Skeletal muscle tissue (tissue), 4 donors: ENCODE results near the gene IRX4. TPM values are rescaled to one million over a fixed set of nuclear protein-coding genes. Genes with fewer than 3 reads are reported as not detected.

Source experiments
- H3K27ac ChIP-seq: one replicate; pipeline ENCODE4 v1.7.0; 2013; ENCODE audit warnings: mild to moderate bottlenecking, low read depth, low read length, inconsistent platforms
- H3K27me3 ChIP-seq, 3 donors: one replicate each; pipeline ENCODE4 v1.7.0; 2013; ENCODE audit warnings: low read length in 3 of 3; ENCODE audit not compliant: control insufficient read depth in 3 of 3, insufficient read depth in 3 of 3
- H3K36me3 ChIP-seq, 3 donors: one replicate each; pipeline ENCODE4 v1.7.0; 2013; ENCODE audit warnings: low read length in 3 of 3; ENCODE audit not compliant: control insufficient read depth in 3 of 3, insufficient read depth in 3 of 3
- H3K4me1 ChIP-seq, 3 donors: one replicate each; pipeline ENCODE4 v1.7.0; 2013; ENCODE audit warnings: low read length in 3 of 3, mild to moderate bottlenecking in 3 of 3; ENCODE audit not compliant: control insufficient read depth in 3 of 3, insufficient read depth in 3 of 3
- H3K4me3 ChIP-seq, 3 donors: one replicate each; pipeline ENCODE4 v1.7.0; 2013; ENCODE audit warnings: low read length in 3 of 3
- H3K9ac ChIP-seq, 3 donors: one replicate each; pipeline ENCODE4 v1.7.0; 2013; ENCODE audit warnings: low read length in 3 of 3, mild to moderate bottlenecking in 3 of 3, moderate library complexity in 2 of 3, low read depth in 1 of 3
- H3K9me3 ChIP-seq, 3 donors: one replicate each; pipeline ENCODE4 v1.7.0; 2013; ENCODE audit warnings: low read length in 3 of 3; ENCODE audit not compliant: control insufficient read depth in 3 of 3
- total RNA-seq: library from RNA; depleted of rRNA; stranded (reverse); fragments of >200 nt; gene quantifications from one replicate; pipeline ENCODE4 v1.2.3, GENCODE V29; 2014
- donor health status: Osteomylitis.

IRX4 gene
- under 0.01 TPM for total RNA-seq

- no peak within 1 kb of the TSS for H3K27ac ChIP-seq
Measured at GRCh38 chr5:1882337-1883119, at the start of gene IRX4. Gene IRX4 (minus strand): TSS chr5:1882925. CDS start chr5:1882647, 278 bp downstream.

GRCh38 chr5:1931604-1932231, 49.0 kb upstream of the IRX4 start:
- peaks cover 22 to 45% (median 32%) of the 10 kb centered on the region in 3 donors for H3K27me3 ChIP-seq
- peaks cover 0 to 8% (median 5%) of the 10 kb centered on the region in 3 donors for H3K4me1 ChIP-seq
- peak overlapping the region; percentile 63 to 71 (median 68) for H3K4me3 ChIP-seq
- H3K9ac ChIP-seq = peak overlapping the region in 2 of 3 donors; percentile 73 to 76
- no peak overlapping the region for H3K27ac ChIP-seq
- H3K9me3 ChIP-seq = no peaks in the 10 kb centered on the region
- peaks cover 0 to 5% (median 3%) of the 10 kb centered on the region in 3 donors for H3K36me3 ChIP-seq

More at GRCh38 chr5:1882337-1883119, at the start of gene IRX4:
- Histone ChIP-seq H3K36me3 (no peaks in the 10 kb centered on the region), H3K27me3 (peaks cover 56 to 72% (median 70%) of the 10 kb centered on the region in 3 donors), H3K4me1 (peaks cover 0 to 3% (median 0%) of the 10 kb centered on the region in 3 donors), H3K9ac (peak within 1 kb of the TSS in 2 of 3 donors; percentile 62 to 76), H3K4me3 (peak within 1 kb of the TSS; percentile 56 to 71 (median 60)), H3K9me3 (no peaks in the 10 kb centered on the region)

DNA sequence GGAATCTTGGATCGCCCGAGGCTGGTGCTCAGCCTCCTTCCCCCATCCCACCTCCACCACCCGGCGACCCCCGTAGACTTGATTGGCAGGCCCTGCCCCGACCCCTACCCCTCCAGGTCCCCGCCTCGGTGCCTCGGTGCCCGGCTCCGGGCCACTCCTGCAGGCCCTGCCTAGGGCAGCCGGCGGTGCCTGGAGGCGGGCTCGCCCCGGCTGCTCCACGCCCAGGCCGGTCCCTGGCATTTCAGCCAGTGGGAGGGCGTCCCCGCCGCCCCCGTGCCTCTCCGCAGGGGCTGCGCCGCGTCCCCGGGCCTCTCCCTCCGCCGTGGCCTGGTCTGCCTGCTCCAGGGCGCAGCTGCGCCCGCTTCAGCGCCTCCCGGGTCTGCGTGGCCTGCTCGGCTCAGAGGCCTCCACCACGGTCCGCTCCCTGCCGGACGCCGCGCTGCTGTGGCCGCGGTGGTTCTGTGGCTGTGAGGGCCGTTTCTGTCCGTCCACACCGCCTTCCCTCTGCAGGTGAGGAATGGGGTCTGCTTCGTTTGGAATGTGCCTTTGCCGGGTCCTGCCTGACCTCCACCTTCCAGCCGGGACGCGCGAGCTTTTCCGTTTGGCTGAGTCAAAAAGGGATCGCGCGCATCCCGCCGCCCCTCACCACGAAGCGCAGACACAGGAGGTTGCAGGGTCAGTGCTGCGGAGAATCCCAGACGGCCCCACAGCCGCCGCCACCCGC, 48.3 kb upstream of the IRX4 start:
- Histone ChIP-seq H3K9me3 (no peaks in the 10 kb centered on the region), H3K4me1 (peaks cover 0 to 8% (median 5%) of the 10 kb centered on the region in 3 donors), H3K4me3 (peak overlapping the region; percentile 63 to 71 (median 68)), H3K27ac (no peak overlapping the region), H3K9ac (peak overlapping the region; percentile 23 to 76 (median 73)), H3K36me3 (peaks cover 0 to 5% (median 3%) of the 10 kb centered on the region in 3 donors), H3K27me3 (peaks cover 25 to 45% (median 33%) of the 10 kb centered on the region in 3 donors)

DNA sequence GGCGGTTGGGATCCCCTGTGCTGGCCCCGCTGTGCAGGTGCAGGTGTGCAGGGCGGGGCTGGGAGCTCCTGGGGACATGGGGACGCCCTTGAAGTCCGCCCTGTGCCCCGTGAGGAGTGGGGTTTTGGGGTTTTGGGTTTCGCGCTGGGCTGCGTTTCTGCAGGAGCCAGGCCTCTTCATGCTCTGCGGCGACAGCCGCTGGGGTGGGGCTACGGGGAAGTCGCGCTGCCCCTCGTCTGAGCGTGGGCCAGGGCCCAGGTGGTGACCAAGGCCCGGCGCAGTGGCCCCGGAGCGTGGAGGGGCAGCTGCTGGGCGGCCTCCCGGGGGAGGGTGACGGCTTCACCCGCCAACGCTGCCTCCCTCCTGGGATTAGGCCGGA, 47.8 kb upstream of the IRX4 start:
- Histone ChIP-seq H3K9me3 (no peaks in the 10 kb centered on the region), H3K9ac (peak overlapping the region; percentile 23 to 73 (median 68)), H3K27me3 (peaks cover 31 to 50% (median 37%) of the 10 kb centered on the region in 3 donors), H3K36me3 (peaks cover 0 to 5% (median 3%) of the 10 kb centered on the region in 3 donors), H3K4me1 (peaks cover 0 to 8% (median 5%) of the 10 kb centered on the region in 3 donors), H3K4me3 (peak overlapping the region in 2 of 3 donors; percentile 63 to 71), H3K27ac (no peak overlapping the region)

DNA sequence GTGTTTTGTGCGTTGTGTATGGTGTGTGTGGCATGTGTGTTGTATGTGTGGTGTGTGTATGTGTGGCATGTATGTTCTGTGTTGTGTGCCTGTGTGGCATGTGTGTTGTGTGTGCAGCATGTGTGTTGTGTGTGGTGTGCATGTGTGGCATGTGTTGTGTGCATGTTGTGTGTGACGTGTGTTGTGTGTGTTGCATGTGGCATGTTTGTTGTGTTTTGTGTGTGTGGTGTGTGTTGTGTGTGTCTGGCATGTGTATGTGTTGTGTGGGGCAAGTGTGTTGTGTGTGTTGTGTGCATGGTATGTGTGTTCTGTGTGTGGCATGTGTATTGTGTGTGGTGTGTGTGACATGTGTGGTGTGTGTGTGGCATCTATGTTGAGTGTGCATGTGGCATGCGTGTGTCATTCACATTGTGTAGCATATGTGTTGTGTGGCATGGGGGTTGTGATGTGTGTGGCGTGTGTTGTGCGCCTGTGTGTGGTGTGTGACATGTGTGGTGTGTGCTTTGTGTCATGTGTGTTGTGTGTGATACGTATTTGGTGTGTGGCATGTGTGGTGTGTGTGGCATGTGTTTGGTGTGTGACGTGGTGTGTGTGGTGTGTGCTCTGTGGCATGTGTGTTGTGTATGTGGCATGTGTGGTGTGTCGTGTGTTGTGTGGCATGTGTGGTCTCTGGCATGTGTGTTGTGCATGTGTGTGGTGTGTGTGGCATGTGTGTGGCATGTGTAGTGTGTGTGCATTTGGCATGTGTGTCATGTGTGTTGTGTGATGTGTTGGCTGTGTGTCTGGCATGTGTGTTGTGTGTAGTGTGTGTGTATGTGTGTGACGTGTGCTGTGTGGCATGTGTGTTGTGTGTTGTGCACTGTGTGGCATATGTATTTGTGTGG, 46.6 kb upstream of the IRX4 start:
- H3K4me3 ChIP-seq = peak overlapping the region in 1 of 3 donors; percentile 22
- no peak overlapping the region for H3K9ac ChIP-seq
- H3K36me3 ChIP-seq = peaks cover 0 to 2% (median 0%) of the 10 kb centered on the region in 3 donors
- H3K27ac ChIP-seq = no peak overlapping the region
- peaks cover 0 to 8% (median 5%) of the 10 kb centered on the region in 3 donors for H3K4me1 ChIP-seq
- no peaks in the 10 kb centered on the region for H3K9me3 ChIP-seq
- peaks cover 35 to 56% (median 43%) of the 10 kb centered on the region in 3 donors for H3K27me3 ChIP-seq

DNA sequence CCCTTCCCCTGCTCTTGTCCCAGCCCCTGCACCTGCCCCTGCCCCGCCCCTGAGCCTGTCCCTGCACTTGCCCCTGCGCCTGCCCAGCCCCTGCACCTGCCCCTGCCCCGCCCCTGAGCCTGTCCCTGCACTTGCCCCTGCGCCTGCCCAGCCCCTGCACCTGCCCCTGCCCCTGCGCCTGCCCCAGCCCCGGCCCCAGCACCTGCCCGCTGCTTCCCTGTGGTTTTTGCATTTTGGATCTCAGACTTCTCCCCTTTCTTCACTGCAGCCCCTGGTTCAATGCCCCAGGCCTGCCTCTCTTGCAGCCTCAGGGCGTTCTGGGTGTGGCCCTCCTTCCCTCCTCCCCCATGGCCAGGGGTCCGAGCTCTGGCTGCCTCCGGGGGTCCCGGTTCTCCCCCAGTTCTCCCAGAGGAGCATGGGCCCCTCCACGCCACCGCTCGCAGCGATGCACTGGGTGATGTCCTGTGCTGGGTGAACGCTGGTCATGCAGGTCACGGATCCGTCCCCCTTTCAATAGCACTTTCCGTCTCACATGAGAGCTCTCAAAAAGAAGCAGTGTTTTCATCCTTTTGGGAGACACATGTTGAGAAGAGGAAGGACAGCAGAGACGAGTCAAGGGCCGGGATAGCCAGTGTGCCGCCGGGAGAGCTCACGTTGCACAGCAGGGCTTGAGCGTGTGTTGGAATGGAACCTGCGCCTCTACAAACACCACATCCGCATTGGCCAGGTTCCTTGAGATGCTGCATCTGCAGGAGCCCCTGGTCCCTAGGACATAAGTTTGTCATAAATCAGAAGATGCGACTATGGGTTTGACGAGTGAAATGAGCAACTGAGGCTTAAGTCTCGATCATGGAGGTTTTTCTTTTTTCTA, 44.0 kb upstream of the IRX4 start:
- H3K4me3 ChIP-seq = no peak overlapping the region
- H3K27me3 ChIP-seq = peaks cover 42 to 55% (median 53%) of the 10 kb centered on the region in 3 donors
- H3K27ac ChIP-seq = no peak overlapping the region
- no peaks in the 10 kb centered on the region for H3K36me3 ChIP-seq
- no peaks in the 10 kb centered on the region for H3K9me3 ChIP-seq
- H3K9ac ChIP-seq = no peak overlapping the region
- peaks cover 0 to 8% (median 5%) of the 10 kb centered on the region in 3 donors for H3K4me1 ChIP-seq

DNA sequence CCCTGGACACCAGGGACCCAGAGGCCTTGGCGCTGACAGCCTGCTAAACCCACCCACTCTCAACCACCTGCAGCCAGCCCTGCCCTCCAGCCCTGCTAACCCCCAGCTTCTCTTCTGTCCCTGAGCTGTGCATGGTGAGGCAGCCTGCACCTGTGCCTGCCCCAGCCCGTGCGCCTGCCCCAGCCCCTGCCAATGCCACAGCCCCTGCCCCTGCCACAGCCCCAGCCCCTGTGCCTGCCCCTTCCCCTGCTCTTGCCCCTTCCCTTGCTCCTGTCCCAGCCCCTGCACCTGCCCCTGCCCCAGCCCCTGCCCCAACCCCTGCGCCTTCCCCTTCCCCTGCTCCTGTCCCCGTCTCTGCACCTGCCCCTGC, 43.3 kb upstream of the IRX4 start:
- Histone ChIP-seq H3K9ac (no peak overlapping the region), H3K27me3 (peaks cover 37 to 53% (median 49%) of the 10 kb centered on the region in 3 donors), H3K4me3 (no peak overlapping the region)

GRCh38 chr5:1925111-1926070, 42.7 kb upstream of the IRX4 start:
- Histone ChIP-seq H3K4me1 (peaks cover 0 to 8% (median 2%) of the 10 kb centered on the region in 3 donors), H3K27ac (no peak overlapping the region), H3K27me3 (peaks cover 31 to 51% (median 45%) of the 10 kb centered on the region in 3 donors), H3K36me3 (no peaks in the 10 kb centered on the region), H3K9ac (no peak overlapping the region), H3K4me3 (no peak overlapping the region), H3K9me3 (no peaks in the 10 kb centered on the region)

More for the DNA sequence above, 43.3 kb upstream of the IRX4 start:
- no peak overlapping the region for H3K27ac ChIP-seq
- no peaks in the 10 kb centered on the region for H3K9me3 ChIP-seq
- H3K4me1 ChIP-seq = peaks cover 0 to 8% (median 3%) of the 10 kb centered on the region in 3 donors
- H3K36me3 ChIP-seq = no peaks in the 10 kb centered on the region
